ENCODE data around the gene AFF2.

DNA sequence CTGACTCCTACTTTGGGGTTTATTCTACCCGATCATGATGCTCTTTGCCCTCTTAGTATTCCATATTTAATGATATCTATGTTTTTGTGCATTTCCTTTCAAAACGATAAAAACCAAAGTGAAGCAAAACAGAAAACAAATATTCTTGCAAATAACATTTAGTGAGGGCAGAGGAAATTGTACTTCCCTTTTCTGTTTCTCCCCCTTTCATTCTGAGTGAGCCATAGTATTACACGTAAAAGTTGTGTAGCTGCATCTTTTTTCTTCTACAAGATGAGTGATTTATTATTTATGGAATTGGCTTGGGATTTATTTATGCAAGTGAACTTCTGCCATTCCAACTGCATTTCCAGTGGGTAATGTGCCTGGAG is 109.9 kb downstream of the AFF2 start:
- TF ChIP-seq EZH2 (optimal IDR thresholded peaks at IDR 0.05; ENCODE audit: low read depth, low read length) = no peak
- TF ChIP-seq, protein P1, sequence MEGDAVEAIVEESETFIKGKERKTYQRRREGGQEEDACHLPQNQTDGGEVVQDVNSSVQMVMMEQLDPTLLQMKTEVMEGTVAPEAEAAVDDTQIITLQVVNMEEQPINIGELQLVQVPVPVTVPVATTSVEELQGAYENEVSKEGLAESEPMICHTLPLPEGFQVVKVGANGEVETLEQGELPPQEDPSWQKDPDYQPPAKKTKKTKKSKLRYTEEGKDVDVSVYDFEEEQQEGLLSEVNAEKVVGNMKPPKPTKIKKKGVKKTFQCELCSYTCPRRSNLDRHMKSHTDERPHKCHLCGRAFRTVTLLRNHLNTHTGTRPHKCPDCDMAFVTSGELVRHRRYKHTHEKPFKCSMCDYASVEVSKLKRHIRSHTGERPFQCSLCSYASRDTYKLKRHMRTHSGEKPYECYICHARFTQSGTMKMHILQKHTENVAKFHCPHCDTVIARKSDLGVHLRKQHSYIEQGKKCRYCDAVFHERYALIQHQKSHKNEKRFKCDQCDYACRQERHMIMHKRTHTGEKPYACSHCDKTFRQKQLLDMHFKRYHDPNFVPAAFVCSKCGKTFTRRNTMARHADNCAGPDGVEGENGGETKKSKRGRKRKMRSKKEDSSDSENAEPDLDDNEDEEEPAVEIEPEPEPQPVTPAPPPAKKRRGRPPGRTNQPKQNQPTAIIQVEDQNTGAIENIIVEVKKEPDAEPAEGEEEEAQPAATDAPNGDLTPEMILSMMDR (IDR thresholded peaks at IDR 0.05; ENCODE audit: low read length) = no peak
